ENCODE results near the gene SCNN1G.
A peak's percentile ranks its signal among the peaks of the same experiment; 100 is the strongest.

The SCNN1G gene

GRCh38 chr16:23137818-23138217 lies 44.7 kb upstream of the SCNN1G start:
- H3K36me3 ChIP-seq (ENCODE audit: low read depth) = peaks cover 14% of the 10 kb centered on the region
- peaks cover 32% of the 10 kb centered on the region for H3K4me1 ChIP-seq (ENCODE audit: insufficient read depth, poor library complexity, severe bottlenecking)
- H3K27me3 ChIP-seq (ENCODE audit: insufficient read depth, poor library complexity, severe bottlenecking) = no peaks in the 10 kb centered on the region
- TF ChIP-seq CTCF (IDR thresholded peaks at IDR 0.05; ENCODE audit: poor library complexity, severe bottlenecking) = no peak
- peaks cover 6% of the 10 kb centered on the region for H3K9me3 ChIP-seq (ENCODE audit: severe bottlenecking)
- H3K4me3 ChIP-seq (ENCODE audit: severe bottlenecking) = no peak overlapping the region
- DNase-seq (ENCODE audit: low spot score) (no peak), ATAC-seq (ENCODE audit: low read depth) (no peak)
- no peak overlapping the region for H3K27ac ChIP-seq (ENCODE audit: poor library complexity, severe bottlenecking)

- no peak overlapping the region for H3K27ac ChIP-seq (ENCODE audit: poor library complexity, severe bottlenecking)
- no peak for ATAC-seq (ENCODE audit: low read depth)
- TF ChIP-seq CTCF (IDR thresholded peaks at IDR 0.05; ENCODE audit: poor library complexity, severe bottlenecking) = no peak
These were observed 42.4 kb upstream of the SCNN1G start for GRCh38 chr16:23140107-23140506.

GRCh38 chr16:23141033-23141432 lies 41.5 kb upstream of the SCNN1G start:
- Histone ChIP-seq H3K4me1 (ENCODE audit: insufficient read depth, poor library complexity, severe bottlenecking) (peaks cover 44% of the 10 kb centered on the region), H3K27me3 (ENCODE audit: insufficient read depth, poor library complexity, severe bottlenecking) (no peaks in the 10 kb centered on the region), H3K36me3 (ENCODE audit: low read depth) (peaks cover 13% of the 10 kb centered on the region), H3K27ac (ENCODE audit: poor library complexity, severe bottlenecking) (peak overlapping the region; percentile 84), H3K4me3 (ENCODE audit: severe bottlenecking) (no peak overlapping the region), H3K9me3 (ENCODE audit: severe bottlenecking) (peaks cover 6% of the 10 kb centered on the region)
- no peak for TF ChIP-seq CTCF (IDR thresholded peaks at IDR 0.05; ENCODE audit: poor library complexity, severe bottlenecking)
- DNase-seq (ENCODE audit: low spot score) (no peak), ATAC-seq (ENCODE audit: low read depth) (no peak)

More at GRCh38 chr16:23140107-23140506, 42.4 kb upstream of the SCNN1G start:
- Histone ChIP-seq H3K36me3 (ENCODE audit: low read depth) (peaks cover 13% of the 10 kb centered on the region), H3K9me3 (ENCODE audit: severe bottlenecking) (peaks cover 6% of the 10 kb centered on the region), H3K4me3 (ENCODE audit: severe bottlenecking) (no peak overlapping the region), H3K4me1 (ENCODE audit: insufficient read depth, poor library complexity, severe bottlenecking) (peaks cover 38% of the 10 kb centered on the region), H3K27me3 (ENCODE audit: insufficient read depth, poor library complexity, severe bottlenecking) (no peaks in the 10 kb centered on the region)
- DNase-seq (ENCODE audit: low spot score) = no peak

GRCh38 chr16:23141500-23141899 lies 41.0 kb upstream of the SCNN1G start:
- DNase-seq (ENCODE audit: low spot score) (no peak), ATAC-seq (ENCODE audit: low read depth) (no peak)
- Histone ChIP-seq H3K9me3 (ENCODE audit: severe bottlenecking) (peaks cover 6% of the 10 kb centered on the region), H3K36me3 (ENCODE audit: low read depth) (peaks cover 13% of the 10 kb centered on the region), H3K27me3 (ENCODE audit: insufficient read depth, poor library complexity, severe bottlenecking) (no peaks in the 10 kb centered on the region), H3K27ac (ENCODE audit: poor library complexity, severe bottlenecking) (peak overlapping the region; percentile 84), H3K4me3 (ENCODE audit: severe bottlenecking) (no peak overlapping the region), H3K4me1 (ENCODE audit: insufficient read depth, poor library complexity, severe bottlenecking) (peaks cover 48% of the 10 kb centered on the region)
- no peak for TF ChIP-seq CTCF (IDR thresholded peaks at IDR 0.05; ENCODE audit: poor library complexity, severe bottlenecking)

GRCh38 chr16:23141959-23142740 lies 40.4 kb upstream of the SCNN1G start:
- Histone ChIP-seq H3K27me3 (ENCODE audit: insufficient read depth, poor library complexity, severe bottlenecking) (no peaks in the 10 kb centered on the region), H3K27ac (ENCODE audit: poor library complexity, severe bottlenecking) (peak overlapping the region; percentile 84), H3K36me3 (ENCODE audit: low read depth) (peaks cover 8% of the 10 kb centered on the region), H3K4me1 (ENCODE audit: insufficient read depth, poor library complexity, severe bottlenecking) (peaks cover 55% of the 10 kb centered on the region), H3K4me3 (ENCODE audit: severe bottlenecking) (no peak overlapping the region), H3K9me3 (ENCODE audit: severe bottlenecking) (peaks cover 3% of the 10 kb centered on the region)
- ATAC-seq (ENCODE audit: low read depth) (peak; percentile 56), DNase-seq (ENCODE audit: low spot score) (no peak)
- no peak for TF ChIP-seq CTCF (IDR thresholded peaks at IDR 0.05; ENCODE audit: poor library complexity, severe bottlenecking)

All from RWPE2 (cell line).